Omental fat pad (tissue), 4 donors: Measurements from ENCODE around the gene GNG8. TPM values are rescaled to one million over a fixed set of nuclear protein-coding genes. Genes with fewer than 3 reads are reported as not detected.

Source experiments
- ATAC-seq: fragments of 150-250 bp; one replicate; pipeline ENCODE4 v1.9.1; 2016; ENCODE audit warnings: mild to moderate bottlenecking, moderate library complexity; ENCODE audit not compliant: low FRiP score
- DNase-seq: peaks from one replicate; pipeline ENCODE4 v3.0.0-alpha.2; 2019; ENCODE audit warnings: low spot score
- CTCF ChIP-seq, 3 donors: fragments of 450-650 bp; IDR thresholded peaks; one replicate each; pipeline ENCODE4 v1.5.1; 2016 to 2017; ENCODE audit warnings: antibody characterized with exemption in 3 of 3, mild to moderate bottlenecking in 3 of 3, moderate library complexity in 2 of 3
- total RNA-seq, 4 donors: library from RNA; depleted of rRNA; stranded (reverse); fragments of >200 nt; gene quantifications; one replicate each; pipeline ENCODE4 v1.1.0, GENCODE V29; 2016

GNG8 gene
- total RNA-seq, 4 donors from 2014 or later: not detected

DNA sequence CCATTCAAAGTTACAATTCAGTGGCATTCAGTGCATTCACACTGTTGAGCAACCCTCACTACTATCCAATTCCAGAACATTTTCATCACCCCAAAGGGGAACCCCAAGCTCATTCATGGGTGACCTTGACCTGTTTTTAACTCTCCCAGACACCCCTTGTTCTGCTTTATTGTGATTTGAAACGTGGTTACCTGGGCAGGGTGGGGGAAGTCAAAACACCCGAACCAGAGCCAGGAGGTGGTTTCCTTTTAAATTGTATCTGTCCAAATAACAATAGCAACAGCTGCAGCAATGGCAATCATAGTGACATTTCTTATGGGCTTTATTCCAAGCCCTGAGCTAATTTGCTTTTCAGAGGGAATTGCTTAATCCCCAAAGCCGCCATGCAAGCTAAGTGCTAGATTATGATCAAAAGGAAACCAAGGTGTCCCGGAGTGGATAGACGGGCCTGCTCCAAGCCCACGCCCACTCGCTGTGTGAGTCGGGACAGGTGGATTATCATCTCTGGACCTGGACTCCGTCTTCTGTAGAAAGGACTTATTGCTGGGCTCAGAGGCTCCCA is 17.3 kb downstream of the GNG8 start:
- ATAC-seq (no peak), DNase-seq (no peak)
- no peak for TF ChIP-seq CTCF (IDR thresholded peaks at IDR 0.05)

- no peak for TF ChIP-seq CTCF (IDR thresholded peaks at IDR 0.05)
- ATAC-seq (no peak), DNase-seq (no peak)
Measured at GRCh38 chr19:46617601-46618000, 18.4 kb downstream of the GNG8 start.

DNA sequence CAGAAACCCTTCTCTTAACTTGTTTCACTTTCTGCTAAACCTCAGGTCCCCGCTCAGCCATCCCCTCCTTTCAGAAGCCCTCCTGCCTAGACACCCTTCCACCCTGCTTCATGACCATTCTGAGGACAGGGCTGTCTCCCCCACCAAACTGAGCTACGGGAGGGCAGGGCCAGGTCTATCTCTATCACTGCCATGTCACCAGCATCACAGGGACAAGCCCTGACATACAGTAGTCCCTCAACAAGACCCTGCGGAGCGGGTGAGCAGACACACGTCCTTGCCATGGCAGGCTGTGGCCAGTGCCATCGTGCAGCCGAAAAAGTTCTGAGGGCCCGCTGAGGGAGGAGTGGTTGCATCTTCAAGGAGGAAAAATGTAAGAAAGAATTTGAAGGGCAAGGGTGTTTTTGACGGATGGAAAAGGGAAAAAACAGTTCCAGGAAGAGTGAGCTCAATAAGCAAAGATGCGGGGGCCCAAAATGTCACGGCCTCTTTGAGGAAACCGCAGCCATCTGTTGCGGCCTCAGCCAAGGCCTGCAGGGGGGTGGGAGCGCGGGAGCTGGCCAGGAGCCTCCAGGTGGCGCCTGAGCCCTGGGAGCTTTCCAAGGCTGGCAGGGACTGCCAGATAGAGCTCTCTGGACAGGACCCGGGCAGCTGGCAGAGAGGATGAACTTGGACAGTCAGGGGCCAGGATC is 19.2 kb downstream of the GNG8 start:
- no peak for TF ChIP-seq CTCF (IDR thresholded peaks at IDR 0.05)
- ATAC-seq: no peak
- DNase-seq: no peak

GRCh38 chr19:46615966-46616365 is 20.0 kb downstream of the GNG8 start:
- TF ChIP-seq CTCF (IDR thresholded peaks at IDR 0.05): no peak
- DNase-seq (no peak), ATAC-seq (no peak)

DNA sequence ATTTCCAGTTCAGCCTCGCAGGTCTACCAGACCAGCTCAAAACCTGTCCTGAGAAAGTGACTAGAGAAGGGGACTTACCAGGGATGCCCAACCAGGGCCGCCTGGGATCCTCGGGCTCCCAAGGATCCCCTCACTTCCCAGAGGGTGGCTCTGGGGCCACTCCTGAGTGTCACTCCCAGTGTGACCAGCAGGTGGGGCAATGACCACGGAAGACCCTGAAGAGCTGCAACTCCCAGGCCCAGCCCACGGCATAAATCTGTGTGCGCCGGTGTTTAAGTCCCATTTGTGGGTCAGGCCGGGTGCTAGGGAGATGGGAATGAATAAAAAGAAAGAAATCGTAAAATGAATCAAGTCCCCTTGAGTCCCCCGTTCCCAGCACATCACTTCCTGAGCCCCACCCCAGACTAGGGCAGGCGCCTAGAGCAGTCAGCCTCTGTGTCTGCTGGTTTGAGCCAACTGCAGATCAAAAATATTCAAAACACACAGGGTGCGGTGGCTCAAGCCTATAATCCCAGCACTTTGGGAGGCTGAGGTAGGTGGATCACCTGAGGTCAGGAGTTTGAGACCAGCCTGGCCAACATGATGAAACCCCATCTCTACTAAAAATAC is 21.8 kb downstream of the GNG8 start:
- TF ChIP-seq CTCF (IDR thresholded peaks at IDR 0.05): peak in 1 of 3 donors; percentile 86
- DNase-seq (peak; percentile 87), ATAC-seq (peak; percentile 86)

GRCh38 chr19:46613525-46613924 is 22.5 kb downstream of the GNG8 start:
- ATAC-seq (no peak), DNase-seq (no peak)
- TF ChIP-seq CTCF (IDR thresholded peaks at IDR 0.05): no peak

DNA sequence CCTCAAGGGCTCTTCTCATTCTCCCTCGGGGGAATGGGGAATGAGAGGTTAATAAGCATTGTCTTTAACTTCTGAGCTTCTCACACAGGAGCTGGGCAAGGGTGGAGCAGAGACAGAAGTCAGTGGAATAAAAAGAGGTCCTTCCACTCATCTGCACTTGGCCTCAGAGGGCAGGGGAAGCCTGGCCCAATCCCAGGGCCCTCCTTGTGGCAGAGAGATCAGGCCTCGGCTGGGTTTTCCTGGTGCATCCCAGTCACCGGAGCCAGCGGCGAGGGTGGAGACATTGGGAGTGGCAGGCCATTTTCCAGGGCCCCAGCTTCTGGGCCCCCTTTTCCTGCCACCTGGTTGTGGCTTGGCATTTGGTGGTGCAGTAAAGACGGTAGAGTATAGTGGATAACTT is 24.2 kb downstream of the GNG8 start:
- no peak for DNase-seq
- no peak for TF ChIP-seq CTCF (IDR thresholded peaks at IDR 0.05)
- ATAC-seq: no peak
